BJ (cell line): ENCODE data around the gene ADPRHL1. TPM values are rescaled to one million over a fixed set of nuclear protein-coding genes. Genes with fewer than 3 reads are reported as not detected.

ENCODE experiments used
- CTCF ChIA-PET: fragments of 350-600 bp; formaldehyde crosslinking; extraction: SDS; loops from one replicate; lab custom pipeline; 2021; ENCODE audit warnings: antibody characterized with exemption, inconsistent platforms; lab: Yijun Ruan, JAX
- POLR2A ChIA-PET: fragments of 300-600 bp; sonication (Branson Sonifier 250); formaldehyde crosslinking; extraction: SDS; loops from one replicate; lab custom pipeline; 2021; ENCODE audit warnings: antibody characterized with exemption; lab: Charles Lee
- DNase-seq: peaks from one replicate; pipeline ENCODE4 v3.0.0-alpha.2; 2011; ENCODE audit warnings: low read depth
- H3K27me3 ChIP-seq: 2 replicates; pipeline ENCODE4 v1.6.0; 2011; ENCODE audit warnings: low read length; ENCODE audit not compliant: control insufficient read depth, insufficient read depth
- H3K36me3 ChIP-seq: 2 replicates; pipeline ENCODE4 v1.5.1; 2011; ENCODE audit warnings: low read length; ENCODE audit not compliant: control insufficient read depth, insufficient read depth
- H3K4me3 ChIP-seq: 2 replicates; pipeline ENCODE4 v1.5.1; 2011; ENCODE audit warnings: low read depth, mild to moderate bottlenecking, control low read depth, low read length
- polyA plus RNA-seq: library from polyadenylated mRNA; depleted of rRNA; stranded (reverse); fragments of >200 nt; gene quantifications from 2 replicates; pipeline ENCODE4 v1.2.3, GENCODE V29; 2011
- TF ChIP-seq, protein P1 (sequence below): IDR thresholded peaks from 2 replicates; pipeline ENCODE4 v1.5.1; 2011; ENCODE audit warnings: low read depth, mild to moderate bottlenecking, control low read depth, inconsistent platforms, low read length, moderate library complexity; ENCODE audit not compliant: insufficient read depth

The ADPRHL1 gene
- polyA plus RNA-seq, 1 experiment = 1.1 TPM

DNA sequence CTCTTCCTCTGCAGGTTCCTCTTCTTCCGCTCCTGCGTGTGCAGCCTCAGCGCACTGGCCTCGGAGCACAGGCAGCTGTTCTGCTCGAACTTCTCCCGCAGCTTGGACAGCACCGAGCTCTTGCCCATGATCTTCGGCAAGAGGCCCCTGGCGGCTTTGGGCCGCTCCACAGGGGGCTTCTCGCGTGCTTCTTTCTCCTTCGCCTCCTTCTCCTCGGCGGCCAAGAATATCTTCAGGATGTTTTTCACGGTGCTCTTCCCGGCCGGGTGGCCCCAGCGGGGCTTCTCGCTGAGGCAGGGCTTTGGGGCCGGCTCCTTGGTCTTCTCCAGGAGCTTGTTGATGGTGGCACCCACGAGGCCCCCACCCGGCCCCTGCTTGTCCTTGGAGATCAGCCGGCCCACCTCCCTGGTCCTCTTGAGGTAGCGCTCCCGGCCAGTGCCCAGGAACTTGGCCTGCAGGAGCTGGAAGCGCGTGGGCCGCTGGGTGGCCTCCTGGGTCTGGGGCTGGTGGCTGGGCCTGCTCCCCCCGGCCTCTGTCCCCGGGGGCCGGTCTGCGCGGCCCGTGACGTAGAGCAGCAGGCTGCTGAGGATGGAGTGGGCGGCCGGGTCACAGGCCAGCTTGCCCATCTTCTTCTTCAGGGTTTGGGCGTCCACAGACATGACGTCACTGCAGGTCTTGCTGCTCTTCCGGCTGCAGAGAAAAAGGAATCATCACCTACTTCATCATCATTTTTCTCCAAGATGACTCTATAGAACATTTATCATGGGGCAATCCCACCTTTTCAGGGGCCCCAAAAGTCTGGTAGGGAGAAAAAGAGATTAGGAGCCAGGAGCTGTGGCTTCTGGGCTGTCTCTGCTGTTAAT is 45.5 kb downstream of the ADPRHL1 start:
- CTCF ChIA-PET = interaction anchor here (0.7 to 4.4 kb wide), 2 partner anchors 14 to 16 kb away, joined by 3 to 24 read pairs; no protein-coding TSS in a partner anchor
- no peaks in the 10 kb centered on the region for H3K36me3 ChIP-seq
- no peak for DNase-seq
- H3K4me3 ChIP-seq = no peak overlapping the region
- POLR2A ChIA-PET = no interaction called here
- TF ChIP-seq, protein P1, sequence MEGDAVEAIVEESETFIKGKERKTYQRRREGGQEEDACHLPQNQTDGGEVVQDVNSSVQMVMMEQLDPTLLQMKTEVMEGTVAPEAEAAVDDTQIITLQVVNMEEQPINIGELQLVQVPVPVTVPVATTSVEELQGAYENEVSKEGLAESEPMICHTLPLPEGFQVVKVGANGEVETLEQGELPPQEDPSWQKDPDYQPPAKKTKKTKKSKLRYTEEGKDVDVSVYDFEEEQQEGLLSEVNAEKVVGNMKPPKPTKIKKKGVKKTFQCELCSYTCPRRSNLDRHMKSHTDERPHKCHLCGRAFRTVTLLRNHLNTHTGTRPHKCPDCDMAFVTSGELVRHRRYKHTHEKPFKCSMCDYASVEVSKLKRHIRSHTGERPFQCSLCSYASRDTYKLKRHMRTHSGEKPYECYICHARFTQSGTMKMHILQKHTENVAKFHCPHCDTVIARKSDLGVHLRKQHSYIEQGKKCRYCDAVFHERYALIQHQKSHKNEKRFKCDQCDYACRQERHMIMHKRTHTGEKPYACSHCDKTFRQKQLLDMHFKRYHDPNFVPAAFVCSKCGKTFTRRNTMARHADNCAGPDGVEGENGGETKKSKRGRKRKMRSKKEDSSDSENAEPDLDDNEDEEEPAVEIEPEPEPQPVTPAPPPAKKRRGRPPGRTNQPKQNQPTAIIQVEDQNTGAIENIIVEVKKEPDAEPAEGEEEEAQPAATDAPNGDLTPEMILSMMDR = no peak
- H3K27me3 ChIP-seq = no peaks in the 10 kb centered on the region

DNA sequence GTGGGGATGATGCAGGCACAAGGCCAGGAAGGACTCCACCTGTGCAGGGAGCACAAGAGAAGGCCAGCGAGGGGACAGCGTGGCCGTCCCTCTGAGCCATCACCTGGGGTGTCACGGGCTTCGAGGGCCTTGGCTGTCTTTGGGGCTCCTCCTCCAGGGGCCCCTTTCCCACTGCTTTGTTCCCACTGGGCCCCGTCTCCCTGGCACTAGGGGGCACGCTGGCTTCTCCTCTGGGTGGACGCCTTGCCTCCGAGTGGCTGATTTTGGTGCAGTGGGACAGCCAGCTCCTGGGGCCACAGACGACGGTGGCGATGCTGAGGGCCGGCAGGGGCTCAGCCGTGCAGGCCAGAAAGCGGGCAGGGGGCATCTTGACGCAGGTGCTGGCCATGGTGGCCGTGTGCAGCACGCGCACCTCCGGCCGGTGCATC is 46.2 kb downstream of the ADPRHL1 start:
- ChIA-PET CTCF (interaction anchor here (0.7 to 4.4 kb wide), 2 partner anchors 13 to 17 kb away, joined by 3 to 24 read pairs; no protein-coding TSS in a partner anchor), POLR2A (no interaction called here)
- TF ChIP-seq, protein P1 = no peak
- no peak overlapping the region for H3K4me3 ChIP-seq
- H3K36me3 ChIP-seq = no peaks in the 10 kb centered on the region
- no peaks in the 10 kb centered on the region for H3K27me3 ChIP-seq
- DNase-seq = no peak

DNA sequence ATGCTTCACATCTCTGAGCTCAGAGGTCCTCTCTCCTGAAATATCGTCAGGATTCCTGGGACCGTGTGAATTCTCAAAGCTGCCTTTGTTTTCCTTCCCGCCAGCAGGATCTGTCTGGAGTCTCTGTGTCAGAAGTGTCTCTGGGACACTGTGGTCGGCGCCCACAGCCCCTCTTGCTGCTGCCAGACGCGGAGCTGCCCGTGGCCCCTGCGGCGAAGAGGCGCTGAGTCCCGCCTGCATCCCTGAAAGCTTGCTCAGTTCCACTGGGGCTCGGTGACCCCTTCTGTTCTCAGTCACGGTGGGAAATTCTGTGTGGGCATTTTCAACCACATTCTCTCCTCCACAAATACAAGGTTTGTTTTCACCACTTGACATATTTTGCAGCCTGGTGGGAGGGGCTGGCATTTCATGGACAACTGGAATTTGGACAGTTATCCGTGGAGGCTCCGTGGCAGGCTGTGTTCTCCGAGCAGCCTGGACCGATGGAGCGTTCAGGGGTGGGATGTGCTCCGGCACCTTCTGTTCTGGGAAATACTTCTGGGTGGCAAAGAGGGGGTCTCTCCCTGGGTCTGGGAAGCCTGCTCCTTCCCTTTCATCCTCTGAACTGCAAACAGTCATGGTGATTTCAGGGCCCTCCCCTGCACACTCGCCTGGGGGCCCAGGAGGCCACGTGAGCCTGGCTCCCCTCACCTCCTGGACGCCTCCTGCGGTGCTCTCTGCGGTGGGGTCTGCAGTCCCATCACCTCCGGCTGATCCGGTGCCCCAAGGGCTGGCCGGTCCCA is 46.8 kb downstream of the ADPRHL1 start:
- DNase-seq = no peak
- H3K36me3 ChIP-seq = no peaks in the 10 kb centered on the region
- no peaks in the 10 kb centered on the region for H3K27me3 ChIP-seq
- ChIA-PET POLR2A (no interaction called here), CTCF (no interaction called here)
- H3K4me3 ChIP-seq = no peak overlapping the region
- TF ChIP-seq, protein P1 = no peak

DNA sequence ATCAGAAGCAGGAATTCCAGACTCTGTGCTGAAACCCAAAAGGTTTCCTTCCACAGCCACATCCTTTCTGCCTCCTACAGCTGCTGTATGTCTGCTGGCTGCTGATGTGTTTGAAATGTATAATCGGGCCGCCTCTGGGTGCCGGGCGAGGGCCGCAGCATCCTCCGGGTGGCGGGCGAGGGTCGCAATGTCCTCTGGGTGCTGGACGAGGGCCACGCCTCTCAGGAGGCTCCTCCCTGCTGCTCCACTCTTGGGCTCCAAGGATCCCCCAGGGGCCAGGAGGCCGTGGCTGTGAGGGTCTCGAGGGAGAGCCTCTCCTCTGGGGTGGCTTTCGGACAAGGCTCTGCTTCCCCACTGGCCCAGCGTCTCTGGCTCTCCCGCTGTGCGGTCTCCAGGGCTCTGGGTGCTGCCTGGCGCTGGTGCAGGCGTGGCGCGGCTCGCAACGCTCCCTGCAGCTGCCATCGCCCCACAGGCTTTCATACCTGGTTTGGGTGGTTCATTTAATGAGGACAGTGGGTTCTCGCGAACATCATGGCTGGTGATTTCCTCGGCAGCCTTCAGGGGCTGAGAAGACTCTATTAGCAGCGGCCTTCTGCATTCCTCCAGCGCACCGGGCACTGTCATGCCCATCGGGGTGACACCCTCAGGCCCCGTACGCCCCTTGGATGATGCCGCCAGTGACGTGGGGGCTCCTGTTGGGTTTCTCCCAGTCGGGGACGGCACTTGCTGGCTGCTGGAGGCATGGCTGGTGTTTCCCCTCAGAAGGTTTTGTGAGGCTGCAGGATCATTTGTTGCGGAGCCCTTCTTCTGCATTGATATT is 47.6 kb downstream of the ADPRHL1 start:
- Histone ChIP-seq H3K36me3 (no peaks in the 10 kb centered on the region), H3K4me3 (no peak overlapping the region), H3K27me3 (no peaks in the 10 kb centered on the region; the same call in 1 of the 2 replicates)
- CTCF ChIA-PET = no interaction called here
- POLR2A ChIA-PET = no interaction called here
- no peak for DNase-seq
- TF ChIP-seq, protein P1 = no peak
